ENCODE results near the gene TULP3. TPM values are rescaled to one million over a fixed set of nuclear protein-coding genes. Genes with fewer than 3 reads are reported as not detected.

The TULP3 gene
- total RNA-seq, 2 donors from 2014 or later = 12.5 to 14.2 TPM

DNA sequence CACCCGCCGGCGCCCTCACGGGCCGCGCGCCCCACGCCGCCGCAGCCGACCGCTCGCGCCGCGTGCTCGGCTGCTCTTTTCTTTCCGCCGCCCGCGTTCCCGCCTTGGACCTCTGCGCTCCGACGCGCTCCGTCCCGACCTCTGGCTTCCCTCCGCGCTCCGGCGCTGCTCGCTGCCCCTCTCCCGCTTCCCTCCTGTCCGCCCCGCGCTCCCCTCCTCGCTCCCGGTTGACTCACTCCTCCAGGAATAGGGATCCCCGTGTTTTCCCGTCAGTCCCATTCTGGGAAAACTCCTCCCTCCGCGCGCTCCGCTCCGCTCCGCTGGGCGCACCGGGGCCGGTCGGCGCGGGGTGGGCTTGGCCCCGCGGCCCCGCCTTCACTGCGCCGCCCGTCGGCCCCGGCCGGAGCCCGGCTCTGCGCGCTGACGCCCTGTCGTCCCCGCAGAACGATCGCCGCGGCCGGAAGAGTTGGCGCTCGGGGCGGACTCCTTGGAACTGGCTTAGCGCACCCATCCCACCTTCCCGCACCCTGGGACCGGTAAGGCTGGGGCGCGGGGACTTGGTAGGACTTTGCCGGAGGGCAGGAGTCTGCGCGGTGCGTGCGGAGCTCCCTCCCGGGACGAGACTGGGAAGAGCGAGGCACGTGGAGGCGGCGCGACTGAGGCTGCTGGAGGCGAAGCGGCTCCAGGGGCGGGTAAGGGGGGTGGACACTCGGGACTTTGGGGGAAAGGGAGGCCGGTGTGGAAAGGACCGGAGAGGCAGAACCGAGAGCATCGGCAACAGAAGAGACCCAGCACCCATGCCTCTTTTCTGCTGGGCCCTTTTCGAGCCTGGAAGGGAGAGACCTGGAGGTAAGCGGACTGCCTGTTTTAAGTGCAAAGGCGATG lies 69.1 kb downstream of the TULP3 start:
- intact Hi-C loops (cut with DNase I) = loop anchor here in 1 of 2 donors (5.0 kb wide), 2 partner anchors 38 to 73 kb away; no protein-coding TSS in a partner anchor
- peak; percentile 59 to 68 for ATAC-seq
- peak; percentile 80 for DNase-seq

DNA sequence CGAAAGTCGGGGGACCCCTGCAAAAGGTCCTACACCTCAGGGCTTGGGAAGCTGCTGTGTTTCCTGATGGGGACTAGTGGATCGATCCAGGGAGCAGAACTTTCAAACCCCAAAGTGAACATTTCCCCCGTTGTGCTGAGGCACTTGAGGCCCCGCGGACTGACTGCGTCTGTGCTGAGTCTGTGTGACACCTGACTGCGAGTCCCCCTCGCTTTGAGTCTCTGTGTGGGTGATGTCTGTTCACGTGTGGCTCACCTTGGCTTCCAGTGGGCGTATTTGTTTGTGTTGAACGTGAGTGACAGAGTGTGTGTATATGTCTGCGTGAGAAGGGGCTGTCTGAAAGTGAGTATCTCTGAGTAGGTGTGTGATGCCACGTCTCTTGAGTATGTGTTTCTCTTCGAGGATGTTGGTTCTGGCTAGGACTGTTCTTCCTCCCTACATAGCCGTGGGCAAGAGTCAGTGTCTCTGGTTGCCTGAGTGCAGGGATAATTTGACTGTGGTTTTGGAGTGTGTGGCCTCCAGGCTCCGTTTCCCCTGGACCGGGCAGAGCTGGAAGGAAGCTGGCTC lies 69.8 kb downstream of the TULP3 start:
- ATAC-seq (peak in 1 of 2 donors; percentile 4), DNase-seq (no peak)
- intact Hi-C loops (cut with DNase I) = loop anchor here in 1 of 2 donors (5.0 kb wide), 2 partner anchors 37 to 72 kb away; no protein-coding TSS in a partner anchor

DNA sequence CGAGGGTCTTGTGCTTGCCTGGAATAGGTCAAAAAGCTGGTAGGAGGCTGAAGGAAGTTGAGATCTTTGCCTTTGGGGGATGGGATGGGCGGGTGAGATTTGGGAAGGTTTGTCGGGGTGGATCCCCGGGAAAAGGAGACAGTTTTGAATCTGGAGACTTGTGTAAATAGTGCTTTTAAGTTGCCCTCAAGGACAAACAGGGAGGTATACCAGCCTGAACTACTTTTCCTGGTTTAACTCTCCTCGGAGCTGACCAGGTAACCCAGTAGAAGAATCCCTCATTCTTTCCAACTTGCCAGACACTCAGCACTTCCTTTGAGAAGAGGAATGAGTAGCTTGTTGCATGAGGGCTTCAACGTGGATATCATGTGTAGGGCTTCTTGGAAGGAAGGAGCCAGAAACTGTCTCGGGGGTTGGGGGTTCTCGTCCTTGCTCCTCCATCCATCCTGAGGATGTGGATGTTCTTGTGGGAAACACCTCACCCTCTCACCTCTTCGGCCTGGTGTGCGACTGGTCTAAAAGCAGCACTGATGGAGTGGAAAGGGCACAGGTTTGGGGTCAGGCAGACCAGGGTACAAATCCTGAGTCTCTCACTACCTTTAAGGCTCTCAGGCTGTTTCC lies 70.4 kb downstream of the TULP3 start:
- intact Hi-C loops (cut with DNase I) = loop anchor here in 1 of 2 donors (5.0 kb wide), 2 partner anchors 36 to 71 kb away; no protein-coding TSS in a partner anchor
- DNase-seq = no peak
- no peak for ATAC-seq

DNA sequence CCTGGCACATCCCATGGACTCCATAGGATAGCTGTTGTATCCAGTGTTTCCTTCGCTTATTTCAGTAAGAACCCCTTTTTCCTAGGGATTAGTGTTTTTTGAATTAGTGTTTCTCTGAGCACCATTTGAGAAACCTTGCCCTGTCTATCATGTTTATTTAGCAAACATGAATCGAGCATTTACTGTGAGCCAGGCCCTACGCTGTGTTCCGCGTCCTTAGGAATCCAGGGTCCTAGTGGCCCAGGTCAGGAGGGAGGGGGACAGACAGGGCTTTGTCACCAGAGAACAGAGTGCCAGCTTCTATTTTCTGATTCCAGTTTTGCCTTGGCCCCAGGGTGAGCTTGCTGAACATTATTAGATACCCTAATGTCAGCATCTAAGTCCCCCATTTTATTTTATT lies 71.0 kb downstream of the TULP3 start:
- DNase-seq = no peak
- no peak for ATAC-seq
- intact Hi-C loops (cut with DNase I) = loop anchor here in 1 of 2 donors (5.0 kb wide), 2 partner anchors 36 to 71 kb away; no protein-coding TSS in a partner anchor

DNA sequence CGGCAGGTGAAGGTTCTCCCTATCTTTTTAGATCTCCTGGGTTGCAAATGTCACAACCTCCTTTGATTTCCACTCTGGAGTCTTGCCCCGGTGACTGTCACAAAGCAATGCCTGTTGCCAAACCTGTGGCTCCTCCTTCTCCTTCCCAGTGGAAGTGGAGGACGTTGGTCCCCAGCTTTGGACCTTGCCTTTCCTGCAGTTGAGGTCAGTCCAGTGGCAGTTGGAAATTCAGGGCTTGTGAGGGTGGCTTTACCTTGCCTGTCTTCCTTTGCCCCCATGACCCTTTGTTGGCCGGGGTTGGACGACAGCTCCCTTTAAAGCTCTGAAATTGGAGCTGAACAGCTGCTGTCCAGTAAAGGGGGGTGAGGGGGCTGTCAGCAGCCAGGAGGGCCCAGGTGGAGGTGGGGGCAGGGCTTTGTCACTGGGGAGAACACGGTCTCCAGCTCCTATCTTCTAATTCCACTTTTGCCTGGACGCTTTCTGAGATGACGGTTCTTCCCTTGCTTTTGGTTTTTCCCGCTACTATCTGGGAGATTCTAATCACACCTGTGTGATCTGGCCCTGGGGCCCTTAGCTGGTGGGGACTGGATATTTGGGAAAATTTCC lies 72.6 kb downstream of the TULP3 start:
- DNase-seq = peak; percentile 34
- intact Hi-C loops (cut with DNase I) = loop anchor here in 1 of 2 donors (5.0 kb wide), 2 partner anchors 34 to 69 kb away; no protein-coding TSS in a partner anchor
- no peak for ATAC-seq

DNA sequence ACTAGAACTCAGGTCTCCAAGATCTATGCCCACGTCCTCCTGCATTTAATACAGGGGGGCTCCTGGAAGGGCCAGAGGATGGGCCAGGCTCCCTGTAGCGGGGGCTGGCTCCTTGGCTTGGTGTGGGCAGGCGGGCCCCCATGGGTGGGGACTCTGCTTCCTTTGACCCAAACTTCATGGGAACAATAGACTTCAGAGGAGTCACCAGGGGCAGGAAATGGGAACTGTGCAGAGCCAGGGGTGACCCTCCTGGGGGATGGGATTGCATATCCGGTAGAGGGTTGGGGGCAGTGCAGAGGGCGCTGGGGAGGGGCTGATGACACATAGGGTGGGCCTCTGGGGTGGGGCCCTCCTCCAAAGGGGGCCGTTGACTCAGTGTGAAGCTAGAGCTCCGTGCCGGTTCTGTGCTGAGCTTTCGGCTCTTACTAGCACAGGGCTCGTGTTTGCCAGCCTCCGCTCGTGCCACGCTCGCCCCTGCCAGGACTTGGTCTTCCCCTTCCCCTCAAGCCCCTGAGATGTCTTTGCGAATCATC lies 73.1 kb downstream of the TULP3 start:
- intact Hi-C loops (cut with DNase I) = loop anchor here in 1 of 2 donors (5.0 kb wide), 2 partner anchors 33 to 68 kb away; no protein-coding TSS in a partner anchor
- DNase-seq = peak; percentile 73

DNA sequence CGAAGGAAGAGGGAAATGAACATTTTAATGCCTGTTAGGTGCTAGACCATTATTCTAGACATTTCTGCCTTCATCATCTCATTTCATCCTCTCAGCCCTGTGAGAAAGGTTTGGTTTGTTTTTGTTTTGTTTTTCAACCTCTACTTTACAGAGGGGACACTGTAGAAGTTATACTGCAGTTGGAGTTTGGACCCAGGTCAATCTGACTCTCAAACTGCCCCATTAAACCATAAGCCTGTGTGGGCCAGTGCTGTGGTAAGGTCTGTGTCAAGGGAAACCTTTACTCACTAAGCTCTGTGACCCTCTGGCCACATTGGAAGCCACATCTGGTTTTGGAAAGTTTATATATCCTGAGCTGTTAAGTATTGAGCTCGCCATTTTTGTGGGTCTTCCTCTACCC lies 77.0 kb downstream of the TULP3 start:
- intact Hi-C loops (cut with DNase I) = no loop called here
- DNase-seq = no peak
- ATAC-seq = no peak

More for the DNA sequence above, 73.1 kb downstream of the TULP3 start:
- ATAC-seq = peak; percentile 3 to 41

DNA sequence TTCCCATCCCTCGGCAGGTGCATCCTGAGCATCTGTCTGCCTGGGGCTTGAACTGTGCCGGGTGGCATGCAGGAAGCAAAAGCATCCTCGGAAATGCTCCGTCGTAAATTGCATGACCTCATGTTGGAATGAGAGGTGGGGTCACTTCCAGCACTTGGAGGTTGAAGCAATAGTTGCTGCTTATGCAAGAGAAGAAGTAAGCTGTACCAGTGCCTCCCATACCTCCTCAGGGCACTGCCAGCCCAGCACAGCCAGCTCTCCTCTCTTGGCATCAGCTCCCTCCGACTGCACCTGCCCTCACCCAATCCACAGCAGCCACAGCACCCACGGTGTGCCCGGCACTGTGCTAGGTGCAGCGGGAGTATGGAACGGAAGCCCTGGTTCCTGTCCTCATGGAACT lies 80.1 kb downstream of the TULP3 start:
- intact Hi-C loops (cut with DNase I) = no loop called here
- ATAC-seq = peak in 1 of 2 donors; percentile 33

DNA sequence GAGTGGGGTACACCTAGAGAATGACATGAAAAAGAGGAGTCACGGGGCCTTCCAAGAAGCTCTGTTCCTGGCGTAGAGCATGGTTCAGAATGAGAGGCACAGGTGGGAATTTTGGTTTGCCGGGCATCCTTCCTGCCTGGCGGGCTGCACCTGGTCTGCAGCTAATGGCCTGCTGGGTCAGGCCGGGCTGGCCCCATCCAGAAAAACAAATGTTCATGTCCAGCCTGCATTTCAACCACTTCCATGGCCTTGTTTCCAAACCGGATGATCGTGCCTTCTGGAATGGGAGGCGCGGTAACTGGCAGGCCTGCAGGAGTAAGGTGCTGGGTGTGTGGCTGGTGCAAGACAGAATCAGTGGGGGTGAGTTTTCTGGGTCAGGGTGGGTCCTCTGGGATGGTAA lies 82.9 kb downstream of the TULP3 start:
- DNase-seq (no peak), ATAC-seq (no peak)
- intact Hi-C loops (cut with DNase I) = no loop called here

More for the DNA sequence above, 80.1 kb downstream of the TULP3 start:
- DNase-seq = no peak

DNA sequence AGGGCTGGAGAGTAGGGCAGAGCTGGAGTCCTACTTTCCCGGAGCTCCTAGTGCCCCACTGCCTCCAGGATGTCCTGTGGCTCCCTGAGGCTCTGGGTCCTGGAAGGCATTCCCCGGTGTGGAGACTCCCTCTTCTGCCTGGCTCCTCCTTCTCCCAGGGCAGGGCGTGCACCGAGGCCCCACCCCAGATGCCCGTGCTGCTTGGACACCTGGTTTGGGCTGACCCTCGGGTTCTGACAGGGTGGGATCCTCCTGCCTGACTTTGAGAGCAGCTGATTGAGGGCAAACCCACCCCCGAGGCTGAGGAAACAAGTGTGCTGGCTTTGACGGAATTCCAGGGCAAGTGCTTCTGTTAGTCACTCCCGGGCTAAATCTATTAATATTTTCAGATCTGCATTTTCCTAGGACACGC lies 83.9 kb downstream of the TULP3 start:
- ATAC-seq = peak; percentile 38 to 65
- DNase-seq = no peak
- intact Hi-C loops (cut with DNase I) = no loop called here

DNA sequence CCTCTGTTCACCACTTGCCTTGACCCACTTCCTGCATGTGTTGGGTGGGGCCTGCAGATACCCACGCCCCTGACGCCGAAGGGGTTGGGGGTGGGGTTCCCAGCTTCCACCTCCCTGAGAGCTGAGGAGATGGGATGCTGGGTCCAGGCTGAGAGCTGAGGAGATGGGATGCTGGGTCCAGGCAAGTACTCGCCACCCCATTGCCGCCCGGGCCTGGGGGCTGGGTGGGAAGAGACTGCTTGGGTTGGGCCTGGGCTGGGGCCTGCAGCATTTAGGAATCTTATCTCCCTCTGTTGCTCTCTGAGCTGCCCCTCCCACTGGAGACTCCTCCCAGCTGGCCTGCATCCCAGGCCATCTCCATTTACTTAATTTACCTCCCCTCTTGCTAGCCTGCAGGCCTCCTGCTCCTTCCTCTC lies 85.9 kb downstream of the TULP3 start:
- DNase-seq = no peak
- ATAC-seq = peak in 1 of 2 donors; percentile 58
- intact Hi-C loops (cut with DNase I) = no loop called here

DNA sequence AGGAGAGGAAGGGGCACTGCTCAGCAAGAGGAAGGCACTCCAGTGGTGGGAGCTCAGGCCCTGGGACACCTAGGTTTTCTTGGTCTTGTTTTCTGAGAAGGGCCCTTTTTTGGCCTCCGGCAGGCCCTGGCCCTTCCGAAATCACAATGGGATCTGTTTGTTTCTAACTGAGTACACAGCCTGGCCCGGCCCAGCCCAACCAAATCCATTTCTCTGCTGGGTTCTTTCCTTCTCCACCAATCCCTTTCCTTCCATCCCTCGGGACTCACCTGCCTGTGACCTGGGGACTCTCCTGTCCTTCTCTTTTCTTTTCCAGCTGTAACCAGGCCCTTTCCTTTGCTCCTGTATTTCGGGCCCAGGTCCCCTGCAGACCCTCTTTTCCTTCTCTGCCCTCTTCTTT lies 87.1 kb downstream of the TULP3 start:
- intact Hi-C loops (cut with DNase I) = no loop called here
- ATAC-seq (no peak), DNase-seq (no peak)

DNA sequence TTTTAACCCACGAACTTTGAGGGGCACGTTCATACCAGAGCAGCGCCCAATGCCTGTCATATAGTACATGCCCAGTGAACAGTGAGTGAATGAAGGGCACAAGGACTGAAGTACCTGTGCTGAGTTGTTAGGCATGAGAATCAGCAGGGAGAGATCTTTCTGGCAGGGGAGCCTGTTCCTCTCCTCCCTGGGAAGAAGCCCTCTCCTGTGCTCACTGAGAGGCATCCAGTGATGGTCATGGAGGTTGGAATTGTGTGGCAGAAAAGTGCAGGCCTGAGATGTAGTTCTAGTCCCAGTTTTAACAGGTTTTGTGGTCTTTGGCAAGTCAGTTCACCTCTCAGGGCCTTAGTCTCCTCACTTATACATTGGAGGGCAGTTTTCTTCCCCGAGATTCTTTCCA lies 89.1 kb downstream of the TULP3 start:
- DNase-seq (no peak), ATAC-seq (no peak)
- intact Hi-C loops (cut with DNase I) = no loop called here

DNA sequence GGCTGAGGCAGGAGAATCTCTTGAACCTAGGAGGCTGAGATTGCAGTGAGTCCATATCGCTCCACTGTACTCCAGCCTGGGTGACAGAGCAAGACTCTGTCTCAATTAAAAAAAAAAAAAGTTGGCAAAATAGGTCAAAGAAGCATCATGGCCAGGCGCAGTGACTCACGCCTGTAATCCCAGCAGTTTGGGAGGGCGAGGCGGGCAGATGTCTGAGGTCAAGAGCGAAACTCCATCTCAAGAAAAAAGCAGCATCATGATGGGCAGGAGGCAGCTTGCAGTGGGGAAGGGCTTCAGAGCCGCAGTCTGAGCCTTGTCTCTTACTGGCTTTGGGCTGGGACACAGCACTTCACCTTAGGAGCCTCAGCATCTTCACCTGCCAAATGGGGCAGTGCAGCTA lies 89.9 kb downstream of the TULP3 start:
- intact Hi-C loops (cut with DNase I) = no loop called here
- DNase-seq (no peak), ATAC-seq (no peak)

DNA sequence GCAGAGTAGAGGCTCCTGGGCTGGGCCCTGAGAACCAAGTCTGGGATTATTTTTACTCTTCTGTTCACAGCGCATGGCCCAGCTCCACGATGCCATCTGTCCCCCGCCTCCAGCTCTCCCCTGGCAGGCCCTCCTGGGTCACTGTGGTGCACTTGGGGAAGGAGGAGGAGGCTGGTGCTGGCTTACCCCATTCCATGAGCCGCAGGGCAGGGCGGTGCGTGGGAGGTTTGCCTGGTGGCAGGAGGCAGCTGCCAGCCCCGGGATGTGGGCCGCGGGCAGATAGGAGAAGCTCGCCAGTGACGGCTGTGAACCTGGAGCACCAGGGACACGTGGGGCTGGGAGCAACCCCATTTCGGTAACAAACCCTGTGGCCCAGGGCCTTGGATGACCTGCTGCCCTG lies 91.7 kb downstream of the TULP3 start:
- peak; percentile 34 to 58 for ATAC-seq
- DNase-seq = no peak
- intact Hi-C loops (cut with DNase I) = no loop called here

DNA sequence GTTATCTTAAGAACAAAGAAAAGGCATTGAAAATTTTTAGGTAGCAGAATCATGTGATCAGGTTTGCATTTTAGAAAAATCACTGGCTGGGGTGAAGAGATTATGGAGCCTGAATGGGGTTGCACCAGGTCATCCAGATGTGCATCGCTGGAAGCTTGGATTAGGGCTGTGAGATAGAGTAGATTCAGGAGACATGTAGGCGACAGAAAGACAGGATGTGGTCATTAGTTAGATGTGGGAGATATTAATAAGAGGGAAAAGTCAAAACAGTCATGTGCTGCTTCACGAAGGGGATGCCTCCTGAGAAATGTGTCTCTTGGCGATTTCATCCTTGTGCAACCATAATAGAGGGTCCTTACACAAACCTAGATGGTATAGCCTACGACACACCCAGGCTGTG lies 93.6 kb downstream of the TULP3 start:
- intact Hi-C loops (cut with DNase I) = no loop called here
- DNase-seq (no peak), ATAC-seq (no peak)

DNA sequence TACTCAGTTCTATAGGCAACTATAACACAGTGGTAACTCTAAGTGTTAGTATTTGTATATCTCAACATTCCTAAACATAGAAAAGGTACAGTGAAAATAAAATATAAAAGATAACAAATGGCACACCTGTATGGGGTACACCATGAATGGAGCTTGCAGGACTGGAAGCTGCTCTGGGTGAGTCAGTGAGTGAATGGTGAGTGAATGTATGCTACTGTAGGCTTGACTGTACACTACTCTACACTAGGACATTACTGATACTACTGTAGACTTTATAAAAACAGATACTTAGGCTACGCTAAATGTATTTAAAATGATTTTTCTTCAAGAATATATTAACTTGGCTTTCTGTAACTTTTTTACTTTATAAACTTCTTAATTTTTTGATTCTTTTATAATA lies 94.0 kb downstream of the TULP3 start:
- intact Hi-C loops (cut with DNase I) = no loop called here
- no peak for DNase-seq
- ATAC-seq = no peak

DNA sequence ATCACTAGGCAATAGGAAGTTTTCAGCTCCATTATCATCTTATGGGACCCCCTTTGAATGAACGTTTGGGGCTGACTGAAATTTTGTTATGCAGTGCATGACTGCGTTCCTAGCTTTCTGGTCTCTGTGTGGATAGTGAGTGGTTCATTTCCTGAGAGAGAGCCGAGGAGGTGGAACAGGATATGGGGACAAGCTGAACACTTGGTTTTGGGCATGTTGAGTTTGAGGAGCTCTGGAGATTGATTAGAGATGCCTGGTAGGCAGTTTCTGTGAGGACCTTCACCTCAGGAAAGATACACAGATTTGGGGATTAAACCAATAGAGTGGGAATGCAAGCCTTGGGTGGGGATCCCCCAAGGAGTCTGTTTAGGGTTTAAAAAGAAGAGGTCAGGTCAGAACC lies 96.2 kb downstream of the TULP3 start:
- no peak for ATAC-seq
- DNase-seq = no peak
- intact Hi-C loops (cut with DNase I) = no loop called here

DNA sequence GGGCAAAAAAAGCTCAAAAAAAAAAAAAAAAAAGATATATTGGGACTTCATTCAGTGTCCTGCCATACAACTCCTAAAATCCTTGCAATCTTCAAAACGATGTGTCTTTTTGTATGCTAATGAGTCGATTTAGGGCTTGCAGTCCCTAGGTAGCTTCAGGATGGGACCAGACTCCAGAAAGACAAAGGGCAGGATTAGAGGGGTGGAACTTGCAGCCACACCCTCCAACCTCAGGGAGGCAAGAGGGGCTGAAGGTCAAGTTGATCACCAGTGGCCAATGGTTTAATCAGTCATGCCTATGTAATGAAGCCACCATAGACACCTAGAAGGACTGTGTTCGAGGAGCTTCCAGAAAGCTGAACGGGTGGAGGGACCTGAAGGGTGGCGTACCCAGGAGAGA lies 97.8 kb downstream of the TULP3 start:
- intact Hi-C loops (cut with DNase I) = no loop called here
- ATAC-seq (no peak), DNase-seq (no peak)
